Measurements from ENCODE around the gene LAMTOR4. TPM values are rescaled to one million over a fixed set of nuclear protein-coding genes. Genes with fewer than 3 reads are reported as not detected.

LAMTOR4 gene
- total and polyA plus RNA-seq, 4 experiments from 2014 or later: 178 to 501 (median 306) TPM

DNA sequence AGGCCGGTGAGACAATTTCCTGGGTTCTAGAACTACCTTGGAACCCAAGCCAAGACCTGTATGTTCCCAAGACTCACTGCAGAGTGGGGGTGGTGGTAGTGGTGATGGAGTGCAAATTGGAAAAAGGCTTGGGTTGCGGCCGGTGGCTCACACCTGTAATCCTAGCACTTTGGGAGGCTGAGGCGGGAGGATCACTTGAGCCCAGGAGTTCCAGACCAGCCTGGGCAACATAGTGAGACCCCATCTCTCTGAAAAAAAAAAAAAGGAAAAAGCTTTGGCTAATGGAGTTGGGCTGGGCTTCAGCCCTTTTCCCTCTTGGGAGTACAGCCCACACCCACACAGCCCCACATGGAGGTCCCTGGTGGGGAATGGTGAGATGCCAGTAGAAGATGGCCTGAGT is 43.2 kb upstream of the LAMTOR4 start:
- CTCF ChIA-PET (ENCODE audit: partially characterized antibody): interaction anchor here (0.6 to 1.5 kb wide), 2 partner anchors 25 to 77 kb away, joined by 3 read pairs; no protein-coding TSS in a partner anchor
- H3K9me3 Mint-ChIP-seq: no peaks in the 10 kb centered on the region

GRCh38 chr7:100106633-100107032 is 42.1 kb upstream of the LAMTOR4 start:
- peaks cover 3 to 15% (median 6%) of the 10 kb centered on the region in 4 donors for H3K4me1 Mint-ChIP-seq
- H3K9me3 Mint-ChIP-seq: no peaks in the 10 kb centered on the region
- Histone ChIP-seq H3K4me3 (ENCODE audit: low read length in 2 of 2) (no peak overlapping the region), H3K27ac (ENCODE audit: low read depth, low read length) (no peak overlapping the region), H3K27me3 (ENCODE audit: insufficient read depth, low read length) (no peaks in the 10 kb centered on the region), H3K9me3 (ENCODE audit: control insufficient read depth in 1 of 2, low read length in 2 of 2) (no peaks in the 10 kb centered on the region), H3K36me3 (ENCODE audit: insufficient read depth, low read length) (peaks cover 32% of the 10 kb centered on the region), H3K4me1 (ENCODE audit: insufficient read depth, low read length) (peaks cover 8% of the 10 kb centered on the region)
- ChIA-PET CTCF (ENCODE audit: partially characterized antibody) (no interaction called here), POLR2A (ENCODE audit: partially characterized antibody) (interaction anchor here (8.2 kb wide), 1 partner anchor 17 kb away, joined by 175 read pairs; the partner anchor contains the start of genes CNPY4 and MBLAC1)
- H3K27me3 Mint-ChIP-seq: no peaks in the 10 kb centered on the region
- peaks cover 29 to 46% of the 10 kb centered on the region in 2 donors for H3K36me3 Mint-ChIP-seq
- no peak overlapping the region for H3K4me3 Mint-ChIP-seq
- H3K27ac Mint-ChIP-seq: no peak overlapping the region
- intact Hi-C loops (cut with micrococcal nuclease): no loop called here
- no peak for DNase-seq

More for the DNA sequence above, 43.2 kb upstream of the LAMTOR4 start:
- POLR2A ChIA-PET (ENCODE audit: partially characterized antibody): interaction anchor here (0.8 to 8.2 kb wide), 3 partner anchors 9 to 18 kb away, joined by 3 to 175 read pairs (median 4); partner anchors contain the start of genes CNPY4 and MBLAC1
- Mint-ChIP-seq H3K36me3 (peaks cover 21 to 47% of the 10 kb centered on the region in 2 donors), H3K27me3 (peaks cover 0 to under 1% of the 10 kb centered on the region in 2 donors), H3K4me3 (no peak overlapping the region), H3K4me1 (peaks cover 3 to 18% (median 11%) of the 10 kb centered on the region in 4 donors), H3K27ac (peak overlapping the region in 1 of 7 donors; percentile 19)
- Histone ChIP-seq H3K27me3 (ENCODE audit: insufficient read depth, low read length) (no peaks in the 10 kb centered on the region), H3K36me3 (ENCODE audit: insufficient read depth, low read length) (peaks cover 23% of the 10 kb centered on the region), H3K9me3 (ENCODE audit: control insufficient read depth in 1 of 2, low read length in 2 of 2) (no peaks in the 10 kb centered on the region), H3K27ac (ENCODE audit: low read depth, low read length) (no peak overlapping the region), H3K4me1 (ENCODE audit: insufficient read depth, low read length) (peaks cover 8% of the 10 kb centered on the region), H3K4me3 (ENCODE audit: low read length in 2 of 2) (no peak overlapping the region)
- intact Hi-C loops (cut with micrococcal nuclease): no loop called here
- no peak for DNase-seq

DNA sequence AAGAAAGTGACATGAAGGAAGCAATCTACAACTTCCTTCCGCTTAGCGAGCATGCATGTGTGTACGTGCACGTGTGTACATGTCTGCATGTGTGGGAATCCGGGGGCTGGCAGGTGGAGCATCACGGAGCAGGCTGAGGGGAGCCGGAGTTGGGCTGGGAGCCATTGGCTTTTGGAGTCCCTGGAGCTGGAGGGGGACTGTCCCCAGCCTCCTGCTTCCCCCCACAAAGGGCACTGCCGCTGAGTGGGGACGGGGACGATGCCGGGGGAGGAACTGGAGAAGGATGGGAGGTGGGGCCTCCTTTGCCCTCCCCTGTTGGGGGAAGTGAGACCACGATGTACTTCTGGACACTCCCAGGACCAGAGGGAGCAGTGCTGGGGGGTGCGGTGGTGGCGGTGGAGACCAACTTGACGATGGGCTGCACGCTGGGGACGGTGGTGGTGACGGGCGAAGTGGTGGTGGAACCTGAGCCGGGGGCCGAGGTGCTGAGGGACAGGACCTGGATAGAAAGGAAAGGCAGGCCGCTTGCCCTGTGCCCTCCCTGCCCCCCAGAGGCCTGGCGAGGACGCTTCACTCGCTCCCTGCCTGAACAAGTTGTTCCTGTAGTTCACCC is 41.5 kb upstream of the LAMTOR4 start:
- Mint-ChIP-seq H3K4me3 (no peak overlapping the region), H3K36me3 (peaks cover 32 to 51% of the 10 kb centered on the region in 2 donors), H3K4me1 (peaks cover 3 to 14% (median 5%) of the 10 kb centered on the region in 4 donors), H3K9me3 (no peaks in the 10 kb centered on the region), H3K27ac (no peak overlapping the region), H3K27me3 (no peaks in the 10 kb centered on the region)
- no peak overlapping the region for H3K27ac ChIP-seq (ENCODE audit: low read depth, low read length)
- peaks cover 3% of the 10 kb centered on the region for H3K4me1 ChIP-seq (ENCODE audit: insufficient read depth, low read length)
- no peak overlapping the region for H3K4me3 ChIP-seq (ENCODE audit: low read length in 2 of 2)
- CTCF ChIA-PET (ENCODE audit: partially characterized antibody): interaction anchor here (1.0 kb wide), 1 partner anchor 116 kb away, joined by 3 read pairs; no protein-coding TSS in a partner anchor
- no peak for DNase-seq
- no peaks in the 10 kb centered on the region for H3K9me3 ChIP-seq (ENCODE audit: control insufficient read depth in 1 of 2, low read length in 2 of 2)
- peaks cover 37% of the 10 kb centered on the region for H3K36me3 ChIP-seq (ENCODE audit: insufficient read depth, low read length)
- intact Hi-C loops (cut with micrococcal nuclease): no loop called here
- POLR2A ChIA-PET (ENCODE audit: partially characterized antibody): no interaction called here
- H3K27me3 ChIP-seq (ENCODE audit: insufficient read depth, low read length): no peaks in the 10 kb centered on the region

- no peaks in the 10 kb centered on the region for H3K4me1 ChIP-seq (ENCODE audit: insufficient read depth, low read length)
- CTCF ChIA-PET (ENCODE audit: partially characterized antibody): interaction anchor here (1.0 kb wide), 1 partner anchor 117 kb away, joined by 3 read pairs; no protein-coding TSS in a partner anchor
- Mint-ChIP-seq H3K27me3 (no peaks in the 10 kb centered on the region), H3K9me3 (no peaks in the 10 kb centered on the region), H3K4me3 (no peak overlapping the region), H3K4me1 (peaks cover 0 to 8% (median under 1%) of the 10 kb centered on the region in 4 donors), H3K27ac (peak overlapping the region in 1 of 7 donors; percentile 25), H3K36me3 (peaks cover 33 to 56% of the 10 kb centered on the region in 2 donors)
- DNase-seq: no peak
- H3K36me3 ChIP-seq (ENCODE audit: insufficient read depth, low read length): peaks cover 37% of the 10 kb centered on the region
- POLR2A ChIA-PET (ENCODE audit: partially characterized antibody): no interaction called here
- H3K4me3 ChIP-seq (ENCODE audit: low read length in 2 of 2): no peak overlapping the region
- intact Hi-C loops (cut with micrococcal nuclease): no loop called here
- no peak overlapping the region for H3K27ac ChIP-seq (ENCODE audit: low read depth, low read length)
- no peaks in the 10 kb centered on the region for H3K9me3 ChIP-seq (ENCODE audit: control insufficient read depth in 1 of 2, low read length in 2 of 2)
- no peaks in the 10 kb centered on the region for H3K27me3 ChIP-seq (ENCODE audit: insufficient read depth, low read length)
Measured at GRCh38 chr7:100107890-100108289, 40.8 kb upstream of the LAMTOR4 start.

GRCh38 chr7:100109521-100110163 is 39.1 kb upstream of the LAMTOR4 start:
- no peak for DNase-seq
- POLR2A ChIA-PET (ENCODE audit: partially characterized antibody): interaction anchor here (0.6 kb wide), 2 partner anchors 44 to 54 kb away, joined by 3 read pairs; no protein-coding TSS in a partner anchor
- intact Hi-C loops (cut with micrococcal nuclease): no loop called here

DNA sequence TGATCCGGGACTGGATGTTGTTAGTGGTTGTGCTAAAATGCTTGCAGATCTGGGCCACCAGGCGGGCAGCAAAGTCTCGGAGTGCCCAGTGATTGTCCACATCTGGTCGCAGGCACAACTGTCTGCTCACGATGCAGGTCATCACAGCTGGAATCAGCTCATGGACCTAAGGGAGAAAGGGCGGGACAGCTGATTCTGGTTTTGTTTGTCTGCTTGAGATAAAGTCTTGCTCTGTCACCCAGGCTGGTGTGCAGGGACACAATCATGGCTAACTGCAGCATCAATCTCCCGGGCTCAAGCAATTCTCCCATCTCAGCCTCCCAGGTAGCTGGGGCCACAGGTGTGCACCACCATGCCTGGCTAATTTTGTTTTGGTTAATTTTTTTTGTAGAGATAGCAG is 37.6 kb upstream of the LAMTOR4 start:
- Histone ChIP-seq H3K27me3 (ENCODE audit: insufficient read depth, low read length) (no peaks in the 10 kb centered on the region), H3K4me1 (ENCODE audit: insufficient read depth, low read length) (no peaks in the 10 kb centered on the region), H3K9me3 (ENCODE audit: control insufficient read depth in 1 of 2, low read length in 2 of 2) (no peaks in the 10 kb centered on the region), H3K36me3 (ENCODE audit: insufficient read depth, low read length) (peaks cover 44% of the 10 kb centered on the region), H3K27ac (ENCODE audit: low read depth, low read length) (no peak overlapping the region), H3K4me3 (ENCODE audit: low read length in 2 of 2) (no peak overlapping the region)
- Mint-ChIP-seq H3K4me1 (peaks cover 0 to 4% (median 0%) of the 10 kb centered on the region in 4 donors), H3K27ac (no peak overlapping the region), H3K36me3 (peaks cover 33 to 56% of the 10 kb centered on the region in 2 donors), H3K4me3 (no peak overlapping the region), H3K27me3 (no peaks in the 10 kb centered on the region), H3K9me3 (no peaks in the 10 kb centered on the region)
- intact Hi-C loops (cut with micrococcal nuclease): no loop called here
- ChIA-PET CTCF (ENCODE audit: partially characterized antibody) (interaction anchor here (1.9 kb wide), 1 partner anchor 22 kb away, joined by 5 read pairs; no protein-coding TSS in a partner anchor), POLR2A (ENCODE audit: partially characterized antibody) (interaction anchor here (5.6 kb wide), 1 partner anchor 11 kb away, joined by 20 read pairs; the partner anchor contains the start of genes AP4M1 and MCM7)
- DNase-seq: no peak

More at GRCh38 chr7:100109521-100110163, 39.1 kb upstream of the LAMTOR4 start:
- H3K36me3 Mint-ChIP-seq: peaks cover 33 to 55% of the 10 kb centered on the region in 2 donors
- H3K27me3 ChIP-seq (ENCODE audit: insufficient read depth, low read length): no peaks in the 10 kb centered on the region
- CTCF ChIA-PET (ENCODE audit: partially characterized antibody): no interaction called here
- H3K4me3 ChIP-seq (ENCODE audit: low read length in 2 of 2): no peak overlapping the region
- H3K36me3 ChIP-seq (ENCODE audit: insufficient read depth, low read length): peaks cover 44% of the 10 kb centered on the region
- no peaks in the 10 kb centered on the region for H3K4me1 Mint-ChIP-seq
- no peak overlapping the region for H3K27ac Mint-ChIP-seq
- H3K4me1 ChIP-seq (ENCODE audit: insufficient read depth, low read length): no peaks in the 10 kb centered on the region
- no peaks in the 10 kb centered on the region for H3K9me3 Mint-ChIP-seq
- H3K27me3 Mint-ChIP-seq: no peaks in the 10 kb centered on the region
- no peaks in the 10 kb centered on the region for H3K9me3 ChIP-seq (ENCODE audit: control insufficient read depth in 1 of 2, low read length in 2 of 2)
- no peak overlapping the region for H3K4me3 Mint-ChIP-seq
- H3K27ac ChIP-seq (ENCODE audit: low read depth, low read length): no peak overlapping the region

DNA sequence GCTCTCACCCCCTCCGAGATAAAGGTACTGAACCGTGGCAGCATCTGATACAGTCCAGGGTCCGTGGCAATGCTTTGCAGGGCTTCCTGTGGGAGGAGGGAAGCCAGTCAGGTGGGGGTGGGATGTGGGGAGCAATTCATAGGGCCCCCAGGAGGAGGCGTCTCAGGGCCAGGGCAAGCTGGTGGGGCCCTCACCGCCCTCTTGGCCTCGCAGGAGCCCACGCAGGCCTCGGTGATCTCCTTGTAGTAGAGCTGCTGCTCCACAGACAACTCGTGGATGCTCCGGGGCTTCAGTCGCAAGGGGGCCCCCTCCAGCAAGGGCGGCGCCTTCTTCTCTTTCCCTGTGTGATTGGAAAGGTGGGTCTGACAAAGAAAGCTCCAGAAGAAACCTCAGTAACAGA is 36.8 kb upstream of the LAMTOR4 start:
- DNase-seq: no peak
- H3K4me1 Mint-ChIP-seq: peaks cover 0 to 4% (median 1%) of the 10 kb centered on the region in 4 donors
- H3K27ac ChIP-seq (ENCODE audit: low read depth, low read length): no peak overlapping the region
- peaks cover 31 to 55% of the 10 kb centered on the region in 2 donors for H3K36me3 Mint-ChIP-seq
- H3K4me3 Mint-ChIP-seq: no peak overlapping the region
- intact Hi-C loops (cut with micrococcal nuclease): no loop called here
- H3K9me3 ChIP-seq (ENCODE audit: control insufficient read depth in 1 of 2, low read length in 2 of 2): no peaks in the 10 kb centered on the region
- no peaks in the 10 kb centered on the region for H3K4me1 ChIP-seq (ENCODE audit: insufficient read depth, low read length)
- ChIA-PET POLR2A (ENCODE audit: partially characterized antibody) (interaction anchor here (1.3 to 5.6 kb wide), 2 partner anchors 9 to 11 kb away, joined by 3 to 20 read pairs; partner anchors contain the start of genes AP4M1 and MCM7), CTCF (ENCODE audit: partially characterized antibody) (interaction anchor here (1.9 to 2.0 kb wide), 2 partner anchors 21 to 22 kb away, joined by 5 to 6 read pairs; no protein-coding TSS in a partner anchor)
- H3K27ac Mint-ChIP-seq: no peak overlapping the region
- no peak overlapping the region for H3K4me3 ChIP-seq (ENCODE audit: low read length in 2 of 2)
- H3K27me3 Mint-ChIP-seq: no peaks in the 10 kb centered on the region
- H3K27me3 ChIP-seq (ENCODE audit: insufficient read depth, low read length): no peaks in the 10 kb centered on the region
- peaks cover 41% of the 10 kb centered on the region for H3K36me3 ChIP-seq (ENCODE audit: insufficient read depth, low read length)
- no peaks in the 10 kb centered on the region for H3K9me3 Mint-ChIP-seq

Data from CD4-positive, alpha-beta memory T cell (primary cell).